ENCODE data around the gene ICA1L.

GRCh38 chr2:202844656-202845055, 26.9 kb downstream of the ICA1L start:
- no peak for TF ChIP-seq CTCF (IDR thresholded peaks at IDR 0.05)
- TF ChIP-seq ZFX (IDR thresholded peaks at IDR 0.05; ENCODE audit: borderline replicate concordance): no peak

All from 22Rv1 (cell line).